Measurements from ENCODE around the gene ADCY2. TPM values are rescaled to one million over a fixed set of nuclear protein-coding genes. Genes with fewer than 3 reads are reported as not detected.

The ADCY2 gene
- total RNA-seq, 1 experiment from 2014 or later, result 0.34 TPM

- Histone ChIP-seq H3K9me3 (ENCODE audit: low read depth, low read length, poor library complexity, severe bottlenecking) (no peaks in the 10 kb centered on the region), H3K36me3 (ENCODE audit: insufficient read depth, low read length, poor library complexity, severe bottlenecking) (no peaks in the 10 kb centered on the region), H3K27me3 (replicated peaks; ENCODE audit: insufficient read depth, low read depth, low read length, poor library complexity) (peaks cover 6% of the 10 kb centered on the region), H3K4me3 (ENCODE audit: low read depth, low read length, poor library complexity, severe bottlenecking) (no peak overlapping the region), H3K27ac (ENCODE audit: low read depth, low read length, poor library complexity, severe bottlenecking) (no peak overlapping the region), H3K4me1 (ENCODE audit: insufficient read depth, low read length, poor library complexity, severe bottlenecking) (no peaks in the 10 kb centered on the region)
- ChIA-PET POLR2A (ENCODE audit: low non-redundant PET) (no interaction called here), CTCF (no interaction called here)
- TF ChIP-seq CTCF (conservative IDR thresholded peaks at IDR 0.05; ENCODE audit: low read depth, low read length) (no peak), EZH2 (IDR thresholded peaks at IDR 0.05; ENCODE audit: borderline replicate concordance, low read depth, low read length, poor library complexity, severe bottlenecking) (no peak)
- no TSS peak for BruUV-seq (replicated peaks)
- no peak for DNase-seq (ENCODE audit: low spot score)
- intact Hi-C loops (cut with micrococcal nuclease; ENCODE audit: unreplicated experiment), result no loop called here
Measured at GRCh38 chr5:7741415-7742065, 345.6 kb downstream of the ADCY2 start.

- Histone ChIP-seq H3K9me3 (ENCODE audit: low read depth, low read length, poor library complexity, severe bottlenecking) (no peaks in the 10 kb centered on the region), H3K27ac (ENCODE audit: low read depth, low read length, poor library complexity, severe bottlenecking) (no peak overlapping the region), H3K4me3 (ENCODE audit: low read depth, low read length, poor library complexity, severe bottlenecking) (no peak overlapping the region), H3K27me3 (replicated peaks; ENCODE audit: insufficient read depth, low read depth, low read length, poor library complexity) (peaks cover 6% of the 10 kb centered on the region), H3K4me1 (ENCODE audit: insufficient read depth, low read length, poor library complexity, severe bottlenecking) (no peaks in the 10 kb centered on the region), H3K36me3 (ENCODE audit: insufficient read depth, low read length, poor library complexity, severe bottlenecking) (no peaks in the 10 kb centered on the region)
- TF ChIP-seq CTCF (conservative IDR thresholded peaks at IDR 0.05; ENCODE audit: low read depth, low read length) (no peak), EZH2 (IDR thresholded peaks at IDR 0.05; ENCODE audit: borderline replicate concordance, low read depth, low read length, poor library complexity, severe bottlenecking) (no peak)
- BruUV-seq (replicated peaks), result no TSS peak
- CTCF ChIA-PET, result interaction anchor here (1.0 kb wide), 1 partner anchor 481 kb away, joined by 3 read pairs; no protein-coding TSS in a partner anchor
- POLR2A ChIA-PET (ENCODE audit: low non-redundant PET), result no interaction called here
- intact Hi-C loops (cut with micrococcal nuclease; ENCODE audit: unreplicated experiment), result no loop called here
- no peak for DNase-seq (ENCODE audit: low spot score)
Measured at GRCh38 chr5:7742241-7742656, 346.3 kb downstream of the ADCY2 start.

- Histone ChIP-seq H3K27me3 (replicated peaks; ENCODE audit: insufficient read depth, low read depth, low read length, poor library complexity) (no peaks in the 10 kb centered on the region), H3K36me3 (ENCODE audit: insufficient read depth, low read length, poor library complexity, severe bottlenecking) (no peaks in the 10 kb centered on the region), H3K9me3 (ENCODE audit: low read depth, low read length, poor library complexity, severe bottlenecking) (no peaks in the 10 kb centered on the region), H3K4me3 (ENCODE audit: low read depth, low read length, poor library complexity, severe bottlenecking) (no peak overlapping the region), H3K27ac (ENCODE audit: low read depth, low read length, poor library complexity, severe bottlenecking) (no peak overlapping the region), H3K4me1 (ENCODE audit: insufficient read depth, low read length, poor library complexity, severe bottlenecking) (no peaks in the 10 kb centered on the region)
- intact Hi-C loops (cut with micrococcal nuclease; ENCODE audit: unreplicated experiment), result loop anchor here (2.0 to 5.0 kb wide), 2 partner anchors 354 to 485 kb away; no protein-coding TSS in a partner anchor
- peak; percentile 73 for DNase-seq (ENCODE audit: low spot score)
- no TSS peak for BruUV-seq (replicated peaks)
- CTCF ChIA-PET, result interaction anchor here (0.6 kb wide), 1 partner anchor 133 kb away, joined by 3 read pairs; no protein-coding TSS in a partner anchor
- TF ChIP-seq EZH2 (IDR thresholded peaks at IDR 0.05; ENCODE audit: borderline replicate concordance, low read depth, low read length, poor library complexity, severe bottlenecking), result no peak
- TF ChIP-seq CTCF (conservative IDR thresholded peaks at IDR 0.05; ENCODE audit: low read depth, low read length), result peak; percentile 96
- POLR2A ChIA-PET (ENCODE audit: low non-redundant PET), result no interaction called here
Measured at GRCh38 chr5:7745882-7746610, 350.1 kb downstream of the ADCY2 start.
